Keratinocyte (primary cell): ENCODE results near the gene SCRN2.

Source experiments
- EZH2 ChIP-seq: IDR thresholded peaks from one replicate; pipeline ENCODE4 v1.6.1; 2012; ENCODE audit warnings: inconsistent platforms, mild to moderate bottlenecking, low read length, moderate library complexity
- TF ChIP-seq, protein P1 (sequence below), 3 experiments: IDR thresholded peaks in 1 of 3; conservative IDR thresholded peaks in 1 of 3; optimal IDR thresholded peaks in 1 of 3; 2 replicates in 2 of 3; 3 replicates in 1 of 3; pipeline versions ENCODE3 to v1.5.1; 2011; ENCODE audit warnings: low read length in 3 of 3, mild to moderate bottlenecking in 3 of 3, moderate library complexity in 2 of 3, control low read depth in 1 of 3, inconsistent platforms in 1 of 3; ENCODE audit not compliant: insufficient read depth in 2 of 3; ENCODE audit errors: extremely low read depth in 1 of 3

DNA sequence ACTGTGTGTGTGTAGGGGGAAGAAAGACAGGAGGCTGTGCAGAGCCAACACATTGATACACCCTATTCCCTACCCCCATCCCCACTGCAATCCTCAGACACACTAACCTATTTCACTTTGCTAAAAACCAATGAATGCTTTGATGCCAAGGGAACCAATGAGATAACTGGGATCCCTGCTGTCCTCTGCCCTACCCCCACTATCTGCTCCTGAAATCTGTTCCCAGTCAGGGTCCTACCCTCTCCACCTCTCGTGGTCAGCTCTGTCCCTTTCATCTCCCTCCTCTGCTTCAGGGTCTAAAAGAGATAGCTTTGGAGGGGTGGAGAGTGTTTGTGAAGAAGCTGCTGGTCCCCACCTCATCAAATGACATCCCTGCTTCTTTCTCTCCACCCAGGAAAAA, 29.0 kb upstream of the SCRN2 start:
- TF ChIP-seq, protein P1, sequence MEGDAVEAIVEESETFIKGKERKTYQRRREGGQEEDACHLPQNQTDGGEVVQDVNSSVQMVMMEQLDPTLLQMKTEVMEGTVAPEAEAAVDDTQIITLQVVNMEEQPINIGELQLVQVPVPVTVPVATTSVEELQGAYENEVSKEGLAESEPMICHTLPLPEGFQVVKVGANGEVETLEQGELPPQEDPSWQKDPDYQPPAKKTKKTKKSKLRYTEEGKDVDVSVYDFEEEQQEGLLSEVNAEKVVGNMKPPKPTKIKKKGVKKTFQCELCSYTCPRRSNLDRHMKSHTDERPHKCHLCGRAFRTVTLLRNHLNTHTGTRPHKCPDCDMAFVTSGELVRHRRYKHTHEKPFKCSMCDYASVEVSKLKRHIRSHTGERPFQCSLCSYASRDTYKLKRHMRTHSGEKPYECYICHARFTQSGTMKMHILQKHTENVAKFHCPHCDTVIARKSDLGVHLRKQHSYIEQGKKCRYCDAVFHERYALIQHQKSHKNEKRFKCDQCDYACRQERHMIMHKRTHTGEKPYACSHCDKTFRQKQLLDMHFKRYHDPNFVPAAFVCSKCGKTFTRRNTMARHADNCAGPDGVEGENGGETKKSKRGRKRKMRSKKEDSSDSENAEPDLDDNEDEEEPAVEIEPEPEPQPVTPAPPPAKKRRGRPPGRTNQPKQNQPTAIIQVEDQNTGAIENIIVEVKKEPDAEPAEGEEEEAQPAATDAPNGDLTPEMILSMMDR (optimal IDR thresholded peaks at IDR 0.05 in 1 of 3, IDR thresholded peaks at IDR 0.05 in 1 of 3, conservative IDR thresholded peaks at IDR 0.05 in 1 of 3; ENCODE audit: extremely low read depth in 1 of 3, insufficient read depth in 2 of 3, low read length in 3 of 3), result no peak
- TF ChIP-seq EZH2, result no peak
